ENCODE data around the gene RAD51B. TPM values are rescaled to one million over a fixed set of nuclear protein-coding genes. Genes with fewer than 3 reads are reported as not detected.

Gene RAD51B
- total and polyA plus RNA-seq, 2 donors (not counting 1 experiment from before 2014, with no cell fraction given), result 4.6 to 16.3 TPM

DNA sequence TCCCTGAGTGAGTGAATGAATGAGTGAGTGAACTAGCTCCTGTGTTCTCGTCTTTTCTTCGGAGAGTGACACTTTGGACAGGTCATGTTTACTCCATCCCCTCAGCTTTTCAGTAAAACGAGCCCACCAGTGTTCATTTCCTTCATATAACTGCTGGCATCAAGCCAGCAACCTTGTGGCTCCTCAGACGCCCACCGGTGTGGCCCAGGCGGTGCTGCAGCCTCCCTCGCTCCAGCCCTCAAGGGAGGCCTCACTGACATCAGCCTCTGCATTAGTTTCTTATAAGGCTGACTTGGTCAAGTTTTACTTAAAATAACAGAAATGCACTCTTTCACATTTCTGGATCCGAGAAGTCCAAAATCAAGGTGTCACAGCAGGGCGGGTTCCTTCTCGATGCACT lies 785.2 kb downstream of the RAD51B start:
- Histone ChIP-seq H3K4me3 (replicated peaks in 1 of 4; ENCODE audit: control extremely low read depth in 1 of 4, insufficient read depth in 1 of 4, low read depth in 3 of 4, low read length in 4 of 4) (no peak overlapping the region), H3K79me2 (ENCODE audit: control insufficient read depth, insufficient read depth, low read length) (no peaks in the 10 kb centered on the region), H3K9me3 (ENCODE audit: control insufficient read depth, insufficient read depth, low read depth, low read length) (no peaks in the 10 kb centered on the region), H3K4me1 (ENCODE audit: control insufficient read depth, extremely low read depth, insufficient read depth, low read length) (peaks cover 5% of the 10 kb centered on the region), H3K27me3 (ENCODE audit: control insufficient read depth, insufficient read depth, low read length) (no peaks in the 10 kb centered on the region), H3K27ac (ENCODE audit: insufficient read depth, low read length) (no peak overlapping the region), H3K4me2 (ENCODE audit: extremely low read depth, insufficient read depth, low read length) (no peak overlapping the region), H2AFZ (ENCODE audit: low read length) (no peak overlapping the region), H3K36me3 (ENCODE audit: control insufficient read depth, insufficient read depth, low read length) (no peaks in the 10 kb centered on the region), H3K9ac (ENCODE audit: insufficient read depth, low read length) (no peak overlapping the region), H4K20me1 (ENCODE audit: control insufficient read depth, extremely low read depth, insufficient read depth, low read length) (no peaks in the 10 kb centered on the region)
- no peak for TF ChIP-seq EZH2 (IDR thresholded peaks at IDR 0.05; ENCODE audit: low read length, missing control alignments)
- TF ChIP-seq, protein P1, sequence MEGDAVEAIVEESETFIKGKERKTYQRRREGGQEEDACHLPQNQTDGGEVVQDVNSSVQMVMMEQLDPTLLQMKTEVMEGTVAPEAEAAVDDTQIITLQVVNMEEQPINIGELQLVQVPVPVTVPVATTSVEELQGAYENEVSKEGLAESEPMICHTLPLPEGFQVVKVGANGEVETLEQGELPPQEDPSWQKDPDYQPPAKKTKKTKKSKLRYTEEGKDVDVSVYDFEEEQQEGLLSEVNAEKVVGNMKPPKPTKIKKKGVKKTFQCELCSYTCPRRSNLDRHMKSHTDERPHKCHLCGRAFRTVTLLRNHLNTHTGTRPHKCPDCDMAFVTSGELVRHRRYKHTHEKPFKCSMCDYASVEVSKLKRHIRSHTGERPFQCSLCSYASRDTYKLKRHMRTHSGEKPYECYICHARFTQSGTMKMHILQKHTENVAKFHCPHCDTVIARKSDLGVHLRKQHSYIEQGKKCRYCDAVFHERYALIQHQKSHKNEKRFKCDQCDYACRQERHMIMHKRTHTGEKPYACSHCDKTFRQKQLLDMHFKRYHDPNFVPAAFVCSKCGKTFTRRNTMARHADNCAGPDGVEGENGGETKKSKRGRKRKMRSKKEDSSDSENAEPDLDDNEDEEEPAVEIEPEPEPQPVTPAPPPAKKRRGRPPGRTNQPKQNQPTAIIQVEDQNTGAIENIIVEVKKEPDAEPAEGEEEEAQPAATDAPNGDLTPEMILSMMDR (conservative IDR thresholded peaks at IDR 0.05 in 1 of 2, IDR thresholded peaks at IDR 0.05 in 1 of 2; ENCODE audit: low read depth in 1 of 2, low read length in 2 of 2), result no peak
- no peak for DNase-seq (ENCODE audit: low read depth in 2 of 2)

DNA sequence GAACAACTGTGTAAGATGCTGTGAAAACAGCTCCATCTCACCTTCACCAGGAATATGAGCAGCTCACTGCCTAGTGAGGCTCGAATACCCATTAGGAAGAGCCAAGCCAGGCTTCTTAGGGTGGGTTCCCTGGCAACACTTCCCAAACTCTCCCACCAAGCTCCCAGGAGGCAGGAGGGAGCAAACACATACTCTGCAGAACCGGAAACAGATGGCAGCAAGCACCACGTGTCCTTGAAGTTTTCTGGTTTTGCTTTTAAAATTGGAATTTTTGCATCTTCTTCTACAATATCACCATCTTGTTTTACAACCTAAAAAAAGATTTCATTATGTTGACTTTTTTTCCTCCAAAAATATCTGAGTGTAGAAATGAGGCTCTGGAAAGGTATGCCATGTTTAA lies 786.6 kb downstream of the RAD51B start:
- Histone ChIP-seq H2AFZ (ENCODE audit: low read length) (no peak overlapping the region), H3K4me1 (ENCODE audit: control insufficient read depth, extremely low read depth, insufficient read depth, low read length) (peaks cover 5% of the 10 kb centered on the region), H3K79me2 (ENCODE audit: control insufficient read depth, insufficient read depth, low read length) (no peaks in the 10 kb centered on the region), H3K4me2 (ENCODE audit: extremely low read depth, insufficient read depth, low read length) (no peak overlapping the region), H3K36me3 (ENCODE audit: control insufficient read depth, insufficient read depth, low read length) (no peaks in the 10 kb centered on the region), H3K27ac (ENCODE audit: insufficient read depth, low read length) (no peak overlapping the region), H3K27me3 (ENCODE audit: control insufficient read depth, insufficient read depth, low read length) (no peaks in the 10 kb centered on the region), H3K4me3 (replicated peaks in 1 of 4; ENCODE audit: control extremely low read depth in 1 of 4, insufficient read depth in 1 of 4, low read depth in 3 of 4, low read length in 4 of 4) (no peak overlapping the region), H3K9me3 (ENCODE audit: control insufficient read depth, insufficient read depth, low read depth, low read length) (no peaks in the 10 kb centered on the region), H3K9ac (ENCODE audit: insufficient read depth, low read length) (no peak overlapping the region), H4K20me1 (ENCODE audit: control insufficient read depth, extremely low read depth, insufficient read depth, low read length) (no peaks in the 10 kb centered on the region)
- DNase-seq (ENCODE audit: low read depth in 2 of 2), result no peak
- TF ChIP-seq, protein P1 (conservative IDR thresholded peaks at IDR 0.05 in 1 of 2, IDR thresholded peaks at IDR 0.05 in 1 of 2; ENCODE audit: low read depth in 1 of 2, low read length in 2 of 2), result no peak
- TF ChIP-seq EZH2 (IDR thresholded peaks at IDR 0.05; ENCODE audit: low read length, missing control alignments), result no peak

DNA sequence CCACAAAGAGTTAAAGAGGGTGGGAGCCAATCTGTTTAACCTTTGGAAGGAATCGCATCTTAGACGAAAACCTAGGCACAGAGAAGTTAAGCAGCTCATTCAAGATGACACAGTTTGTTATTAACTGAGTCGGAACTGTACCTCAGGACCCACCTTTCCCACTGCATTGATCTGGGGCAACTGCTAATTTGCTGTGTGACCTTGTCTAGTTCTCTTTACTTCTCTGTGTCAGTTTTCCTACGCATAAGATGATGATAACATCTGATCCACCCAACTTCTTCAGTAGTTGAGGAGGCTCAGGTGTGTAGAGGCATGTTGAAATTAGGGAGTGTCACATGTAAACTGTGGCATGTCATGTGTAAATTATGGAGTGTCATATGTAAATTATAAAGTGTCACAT lies 787.1 kb downstream of the RAD51B start:
- H3K27ac ChIP-seq (ENCODE audit: insufficient read depth, low read length), result no peak overlapping the region

More for the DNA sequence above, 787.1 kb downstream of the RAD51B start:
- no peak overlapping the region for H3K4me3 ChIP-seq (replicated peaks in 1 of 4; ENCODE audit: control extremely low read depth in 1 of 4, insufficient read depth in 1 of 4, low read depth in 3 of 4, low read length in 4 of 4)
- H3K79me2 ChIP-seq (ENCODE audit: control insufficient read depth, insufficient read depth, low read length), result no peaks in the 10 kb centered on the region
- TF ChIP-seq EZH2 (IDR thresholded peaks at IDR 0.05; ENCODE audit: low read length, missing control alignments), result no peak
- TF ChIP-seq, protein P1 (conservative IDR thresholded peaks at IDR 0.05 in 1 of 2, IDR thresholded peaks at IDR 0.05 in 1 of 2; ENCODE audit: low read depth in 1 of 2, low read length in 2 of 2), result no peak
- H3K36me3 ChIP-seq (ENCODE audit: control insufficient read depth, insufficient read depth, low read length), result no peaks in the 10 kb centered on the region
- no peak overlapping the region for H3K9ac ChIP-seq (ENCODE audit: insufficient read depth, low read length)
- no peaks in the 10 kb centered on the region for H3K9me3 ChIP-seq (ENCODE audit: control insufficient read depth, insufficient read depth, low read depth, low read length)
- no peak overlapping the region for H3K4me2 ChIP-seq (ENCODE audit: extremely low read depth, insufficient read depth, low read length)
- DNase-seq (ENCODE audit: low read depth in 2 of 2), result no peak
- no peaks in the 10 kb centered on the region for H3K27me3 ChIP-seq (ENCODE audit: control insufficient read depth, insufficient read depth, low read length)
- H4K20me1 ChIP-seq (ENCODE audit: control insufficient read depth, extremely low read depth, insufficient read depth, low read length), result no peaks in the 10 kb centered on the region
- H3K4me1 ChIP-seq (ENCODE audit: control insufficient read depth, extremely low read depth, insufficient read depth, low read length), result peaks cover 5% of the 10 kb centered on the region
- H2AFZ ChIP-seq (ENCODE audit: low read length), result no peak overlapping the region
